Nephron progenitor cell (in vitro differentiated cells): ENCODE data around the gene NAP1L1.

ENCODE experiments used
- DNase-seq: peaks from one replicate; pipeline ENCODE4 v3.0.0; 2021
- H3K27ac Mint-ChIP-seq: 2 replicates; pipeline ENCODE4 v1.8.0; 2021; ENCODE audit warnings: mild to moderate bottlenecking, moderate library complexity, mixed read lengths
- H3K27me3 Mint-ChIP-seq: 2 replicates; pipeline ENCODE4 v1.8.0; 2021; ENCODE audit warnings: mild to moderate bottlenecking, low read depth, mixed read lengths; ENCODE audit not compliant: poor library complexity
- H3K36me3 Mint-ChIP-seq: 2 replicates; pipeline ENCODE4 v1.8.0; 2021; ENCODE audit warnings: low read depth, mixed read lengths
- H3K4me1 Mint-ChIP-seq: 2 replicates; pipeline ENCODE4 v1.8.0; 2021; ENCODE audit warnings: mixed read lengths
- H3K4me3 Mint-ChIP-seq: 2 replicates; pipeline ENCODE4 v1.8.0; 2021; ENCODE audit warnings: mild to moderate bottlenecking, moderate library complexity, mixed read lengths
- H3K9me3 Mint-ChIP-seq: 2 replicates; pipeline ENCODE4 v1.8.0; 2021; ENCODE audit warnings: mild to moderate bottlenecking, moderate library complexity, mixed read lengths
- TF ChIP-seq, protein P1 (sequence below): fragments of 200-600 bp; sonication (generic); IDR thresholded peaks from 2 replicates; pipeline ENCODE4 v1.5.0; 2021; ENCODE audit warnings: antibody characterized with exemption

Gene NAP1L1

DNA sequence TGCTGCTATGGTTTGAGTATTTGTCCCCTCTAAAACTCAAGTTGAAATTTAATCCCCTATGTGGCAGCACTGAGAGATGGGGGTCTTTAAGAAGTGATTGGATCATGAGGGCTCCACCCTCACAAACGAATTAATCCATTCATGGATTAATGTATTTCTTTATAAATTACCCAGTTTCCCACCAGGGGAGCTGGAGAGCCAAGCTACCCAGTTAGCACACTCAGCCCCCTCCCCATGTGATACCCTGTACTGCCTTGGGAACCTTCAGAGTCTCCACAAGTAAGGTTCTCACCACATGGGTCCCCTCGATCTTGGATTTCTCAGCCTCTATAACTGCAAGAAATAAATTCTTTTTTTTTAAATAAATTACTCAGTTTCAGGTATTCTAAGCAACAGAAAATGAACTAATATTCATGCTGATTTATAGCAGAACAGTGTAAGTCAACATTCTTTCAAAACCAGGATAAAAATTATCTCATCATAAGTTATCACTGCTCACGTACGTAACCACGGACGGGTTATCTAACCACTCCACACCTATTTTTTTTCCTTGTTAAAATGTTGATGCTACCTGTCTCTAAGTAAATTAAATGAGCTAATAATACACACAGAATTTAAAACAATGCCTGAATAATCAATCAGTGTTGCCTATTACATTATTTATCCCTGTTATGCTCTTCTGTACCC is 3.6 kb downstream of the NAP1L1 start:
- Mint-ChIP-seq H3K4me1 (peaks cover 36% of the 10 kb centered on the region), H3K27ac (no peak overlapping the region), H3K27me3 (no peaks in the 10 kb centered on the region), H3K4me3 (no peak overlapping the region), H3K36me3 (peaks cover 62% of the 10 kb centered on the region), H3K9me3 (peaks cover 35% of the 10 kb centered on the region)
- TF ChIP-seq, protein P1, sequence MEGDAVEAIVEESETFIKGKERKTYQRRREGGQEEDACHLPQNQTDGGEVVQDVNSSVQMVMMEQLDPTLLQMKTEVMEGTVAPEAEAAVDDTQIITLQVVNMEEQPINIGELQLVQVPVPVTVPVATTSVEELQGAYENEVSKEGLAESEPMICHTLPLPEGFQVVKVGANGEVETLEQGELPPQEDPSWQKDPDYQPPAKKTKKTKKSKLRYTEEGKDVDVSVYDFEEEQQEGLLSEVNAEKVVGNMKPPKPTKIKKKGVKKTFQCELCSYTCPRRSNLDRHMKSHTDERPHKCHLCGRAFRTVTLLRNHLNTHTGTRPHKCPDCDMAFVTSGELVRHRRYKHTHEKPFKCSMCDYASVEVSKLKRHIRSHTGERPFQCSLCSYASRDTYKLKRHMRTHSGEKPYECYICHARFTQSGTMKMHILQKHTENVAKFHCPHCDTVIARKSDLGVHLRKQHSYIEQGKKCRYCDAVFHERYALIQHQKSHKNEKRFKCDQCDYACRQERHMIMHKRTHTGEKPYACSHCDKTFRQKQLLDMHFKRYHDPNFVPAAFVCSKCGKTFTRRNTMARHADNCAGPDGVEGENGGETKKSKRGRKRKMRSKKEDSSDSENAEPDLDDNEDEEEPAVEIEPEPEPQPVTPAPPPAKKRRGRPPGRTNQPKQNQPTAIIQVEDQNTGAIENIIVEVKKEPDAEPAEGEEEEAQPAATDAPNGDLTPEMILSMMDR = no peak
- DNase-seq = no peak

DNA sequence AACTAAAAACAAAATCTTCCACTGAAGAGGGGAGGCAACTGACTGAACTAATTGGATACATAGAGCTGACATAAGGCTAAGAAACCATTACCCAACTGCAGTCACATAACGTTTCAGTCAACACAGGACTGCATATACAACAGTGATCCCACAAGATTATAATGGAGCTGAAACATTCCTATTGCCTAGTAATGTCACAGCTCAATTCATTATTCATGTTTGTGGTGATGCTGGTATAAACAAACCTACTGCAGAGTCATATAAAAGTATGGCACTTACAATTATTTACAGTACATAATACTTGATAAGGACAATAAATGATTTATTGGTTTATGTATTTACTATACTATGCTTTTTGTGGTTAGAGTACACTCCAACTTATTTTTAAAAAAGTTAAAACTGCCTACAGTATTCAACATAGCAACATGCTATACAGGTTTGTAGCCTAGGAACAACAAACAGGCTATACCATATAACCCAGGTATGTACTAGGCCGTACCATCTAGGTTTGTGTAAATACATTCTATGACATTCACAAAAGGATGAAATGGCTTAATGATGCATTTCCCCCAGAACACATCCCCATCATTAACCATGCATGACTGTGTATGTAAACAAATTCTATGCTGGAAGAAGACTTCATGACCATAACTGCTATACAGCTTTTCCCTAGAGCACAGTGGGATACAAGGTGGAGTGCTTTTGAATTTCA is 4.3 kb downstream of the NAP1L1 start:
- H3K36me3 Mint-ChIP-seq = peaks cover 65% of the 10 kb centered on the region
- TF ChIP-seq, protein P1 = no peak
- H3K27me3 Mint-ChIP-seq = no peaks in the 10 kb centered on the region
- H3K4me1 Mint-ChIP-seq = peaks cover 29% of the 10 kb centered on the region
- peaks cover 35% of the 10 kb centered on the region for H3K9me3 Mint-ChIP-seq
- no peak for DNase-seq
- H3K4me3 Mint-ChIP-seq = no peak overlapping the region
- no peak overlapping the region for H3K27ac Mint-ChIP-seq

DNA sequence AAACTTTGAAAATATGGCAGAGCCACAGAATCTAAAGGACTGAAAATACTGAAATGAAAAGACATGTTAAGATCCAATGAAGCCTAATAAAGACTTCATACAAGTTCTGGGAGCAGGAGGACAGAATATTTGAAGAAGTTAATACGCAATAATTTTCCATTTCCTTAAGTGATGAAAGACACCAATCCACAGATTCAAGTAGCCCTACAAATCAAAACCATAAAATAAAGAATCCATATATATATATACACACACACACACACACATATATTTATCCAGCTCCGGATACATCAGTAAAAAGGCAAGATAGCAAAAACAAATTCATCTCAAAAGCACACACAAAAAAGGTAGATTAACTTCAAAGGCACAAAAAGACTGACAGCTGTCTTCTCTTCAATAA is 5.7 kb downstream of the NAP1L1 start:
- peaks cover 75% of the 10 kb centered on the region for H3K36me3 Mint-ChIP-seq
- peaks cover 26% of the 10 kb centered on the region for H3K4me1 Mint-ChIP-seq
- peaks cover 35% of the 10 kb centered on the region for H3K9me3 Mint-ChIP-seq
- H3K27me3 Mint-ChIP-seq = no peaks in the 10 kb centered on the region
- no peak overlapping the region for H3K4me3 Mint-ChIP-seq
- DNase-seq = no peak
- TF ChIP-seq, protein P1 = no peak
- no peak overlapping the region for H3K27ac Mint-ChIP-seq

DNA sequence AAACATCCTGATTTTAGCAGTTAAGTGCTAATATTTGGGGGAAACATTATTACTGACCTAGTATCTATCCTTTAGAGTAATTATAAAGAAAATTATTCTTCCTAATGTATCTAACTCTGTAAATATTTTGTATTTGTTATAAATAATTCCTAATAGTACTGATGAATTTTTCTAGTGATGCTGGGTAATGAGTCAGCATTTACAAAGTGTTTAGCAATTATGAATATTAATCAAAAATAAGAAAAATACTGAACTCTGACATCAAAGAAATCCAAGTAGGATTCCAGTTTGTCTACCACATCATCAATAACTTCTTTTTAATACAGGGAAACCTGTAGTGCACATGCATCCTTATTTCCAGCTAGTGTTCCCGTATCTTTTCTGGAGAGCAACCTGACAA is 9.0 kb downstream of the NAP1L1 start:
- TF ChIP-seq, protein P1 = no peak
- Mint-ChIP-seq H3K4me3 (no peak overlapping the region), H3K9me3 (peaks cover 22% of the 10 kb centered on the region), H3K36me3 (peaks cover 88% of the 10 kb centered on the region), H3K4me1 (peaks cover 15% of the 10 kb centered on the region), H3K27me3 (no peaks in the 10 kb centered on the region), H3K27ac (no peak overlapping the region)
- no peak for DNase-seq

DNA sequence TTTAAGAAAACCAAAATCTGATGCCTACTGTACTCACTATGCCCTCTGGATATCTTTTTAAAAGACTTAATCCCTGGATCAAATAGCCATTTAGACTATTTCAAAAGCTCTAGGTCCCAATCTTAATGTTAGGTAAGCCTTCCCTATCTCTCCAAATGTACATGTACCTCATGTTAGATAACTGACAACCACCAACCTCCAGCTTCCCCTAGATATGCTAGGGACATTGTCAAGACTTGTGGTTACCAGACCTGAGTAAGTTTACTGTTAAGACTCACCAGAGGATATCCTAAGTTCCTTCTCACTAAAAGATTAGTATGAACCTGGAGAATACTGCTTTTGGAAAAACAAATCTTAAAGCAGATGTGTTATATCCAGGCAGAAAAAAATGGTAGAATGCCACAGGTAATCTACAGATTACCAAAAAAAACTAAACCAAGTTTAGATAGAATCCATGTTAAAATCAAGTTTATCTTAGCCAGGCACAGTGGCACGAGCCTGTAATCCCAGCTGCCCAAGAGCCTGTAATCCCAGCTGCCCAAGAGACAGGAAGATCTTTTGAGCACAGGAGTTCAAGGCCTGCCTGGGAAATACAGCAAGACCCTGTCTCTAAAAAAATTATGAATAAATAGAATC is 9.7 kb downstream of the NAP1L1 start:
- H3K27ac Mint-ChIP-seq = no peak overlapping the region
- DNase-seq = no peak
- H3K4me1 Mint-ChIP-seq = peaks cover 15% of the 10 kb centered on the region
- peaks cover 17% of the 10 kb centered on the region for H3K9me3 Mint-ChIP-seq
- no peaks in the 10 kb centered on the region for H3K27me3 Mint-ChIP-seq
- H3K4me3 Mint-ChIP-seq = no peak overlapping the region
- H3K36me3 Mint-ChIP-seq = peaks cover 88% of the 10 kb centered on the region
- TF ChIP-seq, protein P1 = no peak
